Loucy (cell line): Measurements from ENCODE around the gene NPY4R2.
"Not testable (repeated sequence)": the region's sequence is repeated elsewhere in the genome, so short reads cannot be mapped to it uniquely, and the experiment has no call there.

Experiments
- H2AFZ ChIP-seq: fragments of 200-600 bp; sonication (generic); 2 replicates; pipeline ENCODE4 v1.6.0; 2016; ENCODE audit warnings: antibody characterized with exemption, mild to moderate bottlenecking, low read length, moderate library complexity
- H3F3A ChIP-seq: fragments of 200-600 bp; 2 replicates; pipeline ENCODE4 v1.6.0; 2016; ENCODE audit warnings: antibody characterized with exemption, low read depth, mild to moderate bottlenecking
- H3K27me3 ChIP-seq: fragments of 200-600 bp; sonication (generic); 2 replicates; pipeline ENCODE4 v1.6.1; 2014; ENCODE audit warnings: low read length, mild to moderate bottlenecking; ENCODE audit not compliant: insufficient read depth, poor library complexity, severe bottlenecking
- H3K36me3 ChIP-seq: fragments of 200-600 bp; sonication (generic); 2 replicates; pipeline ENCODE4 v1.6.1; 2016; ENCODE audit warnings: low read length; ENCODE audit not compliant: insufficient read depth
- H3K4me1 ChIP-seq: fragments of 200-600 bp; sonication (generic); 2 replicates; pipeline ENCODE4 v1.5.1; 2014; ENCODE audit warnings: low read length, mild to moderate bottlenecking; ENCODE audit not compliant: insufficient read depth, poor library complexity, severe bottlenecking
- H3K4me2 ChIP-seq: fragments of 200-600 bp; sonication (generic); 2 replicates; pipeline ENCODE4 v1.6.0; 2014; ENCODE audit warnings: antibody characterized with exemption, low read length, low read depth, mild to moderate bottlenecking; ENCODE audit not compliant: poor library complexity, severe bottlenecking
- H3K4me3 ChIP-seq: fragments of 200-600 bp; sonication (generic); 2 replicates; pipeline ENCODE4 v1.5.1; 2014; ENCODE audit warnings: low read length, mild to moderate bottlenecking, mixed read lengths; ENCODE audit not compliant: poor library complexity, severe bottlenecking
- H3K79me2 ChIP-seq: fragments of 200-600 bp; sonication (generic); 2 replicates; pipeline ENCODE4 v1.6.1; 2014; ENCODE audit warnings: low read length; ENCODE audit not compliant: insufficient read depth
- H3K9ac ChIP-seq: fragments of 200-600 bp; sonication (generic); 2 replicates; pipeline ENCODE4 v1.6.0; 2014; ENCODE audit warnings: mild to moderate bottlenecking, low read depth, low read length, moderate library complexity; ENCODE audit not compliant: poor library complexity, severe bottlenecking
- H3K9me2 ChIP-seq: fragments of 200-600 bp; sonication (generic); replicated peaks from 2 replicates; pipeline ENCODE4 v1.6.1; 2016; ENCODE audit warnings: low read depth, low read length, mixed read lengths
- H3K9me3 ChIP-seq: fragments of 200-600 bp; sonication (generic); 2 replicates; pipeline ENCODE4 v1.6.1; 2014; ENCODE audit warnings: mild to moderate bottlenecking, antibody characterized with exemption, low read length, low read depth; ENCODE audit not compliant: insufficient read depth
- H4K20me1 ChIP-seq: fragments of 200-600 bp; sonication (generic); 2 replicates; pipeline ENCODE4 v1.6.0; 2014; ENCODE audit warnings: antibody characterized with exemption, low read length, mild to moderate bottlenecking; ENCODE audit not compliant: insufficient read depth, poor library complexity, severe bottlenecking

NPY4R2 gene, protein sequence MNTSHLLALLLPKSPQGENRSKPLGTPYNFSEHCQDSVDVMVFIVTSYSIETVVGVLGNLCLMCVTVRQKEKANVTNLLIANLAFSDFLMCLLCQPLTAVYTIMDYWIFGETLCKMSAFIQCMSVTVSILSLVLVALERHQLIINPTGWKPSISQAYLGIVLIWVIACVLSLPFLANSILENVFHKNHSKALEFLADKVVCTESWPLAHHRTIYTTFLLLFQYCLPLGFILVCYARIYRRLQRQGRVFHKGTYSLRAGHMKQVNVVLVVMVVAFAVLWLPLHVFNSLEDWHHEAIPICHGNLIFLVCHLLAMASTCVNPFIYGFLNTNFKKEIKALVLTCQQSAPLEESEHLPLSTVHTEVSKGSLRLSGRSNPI

DNA sequence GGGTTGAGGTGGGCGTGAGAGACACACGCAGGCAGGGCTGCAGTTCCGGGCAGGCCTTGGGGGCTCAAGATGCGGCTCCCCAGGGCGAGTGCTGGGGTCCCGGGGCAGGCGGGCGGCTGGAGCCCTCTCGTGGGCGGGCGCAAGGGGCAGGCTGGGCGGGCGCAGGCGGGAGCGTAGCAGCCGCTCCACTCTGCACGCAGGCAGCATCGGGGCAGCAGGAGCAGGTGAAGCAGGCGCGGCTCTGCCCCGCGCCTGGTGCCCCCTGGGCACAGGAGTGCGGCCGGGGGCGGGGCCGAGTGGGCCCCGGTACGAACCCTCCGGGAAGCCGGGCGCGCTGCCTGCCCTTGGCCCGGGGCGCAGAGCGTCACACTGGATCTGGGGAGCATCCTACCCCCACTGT lies at the start of gene NPY4R2:
TSS of gene NPY4R2 (plus strand) at position 188 of the 400 bp plus-strand sequence. CDS start 3,326 bp downstream, outside the sequence.
- not testable (repeated sequence) for H3K4me2 ChIP-seq, H3K9me2 ChIP-seq, H3K79me2 ChIP-seq, H3K4me1 ChIP-seq, H3K36me3 ChIP-seq, H3K4me3 ChIP-seq, H4K20me1 ChIP-seq, H2AFZ ChIP-seq, H3F3A ChIP-seq, H3K9me3 ChIP-seq, H3K27me3 ChIP-seq, H3K9ac ChIP-seq

DNA sequence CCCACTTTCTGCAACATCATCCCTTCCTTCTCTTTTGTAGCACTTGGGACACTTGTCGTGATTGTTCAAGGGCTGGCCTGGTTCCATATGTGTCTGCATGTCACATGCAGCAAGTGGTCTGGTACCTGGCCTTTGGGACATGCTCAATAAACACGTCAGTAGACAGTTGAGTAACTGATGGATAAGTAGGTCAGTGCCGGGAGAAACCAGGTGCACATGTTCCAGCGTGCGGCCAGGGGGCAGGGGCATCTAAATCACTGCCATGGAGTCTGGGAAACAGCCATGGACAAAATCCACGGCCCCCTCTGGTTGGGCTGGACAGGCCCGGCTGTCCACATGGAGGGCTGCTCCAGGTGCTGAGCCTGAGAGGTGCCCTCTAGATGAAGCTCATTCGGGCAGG lies 47.6 kb upstream of the NPY4R2 start:
- not testable (repeated sequence) for H3F3A ChIP-seq, H3K4me3 ChIP-seq, H3K79me2 ChIP-seq, H3K27me3 ChIP-seq, H2AFZ ChIP-seq, H3K36me3 ChIP-seq, H3K9me2 ChIP-seq, H3K4me1 ChIP-seq, H3K4me2 ChIP-seq, H4K20me1 ChIP-seq, H3K9me3 ChIP-seq, H3K9ac ChIP-seq

DNA sequence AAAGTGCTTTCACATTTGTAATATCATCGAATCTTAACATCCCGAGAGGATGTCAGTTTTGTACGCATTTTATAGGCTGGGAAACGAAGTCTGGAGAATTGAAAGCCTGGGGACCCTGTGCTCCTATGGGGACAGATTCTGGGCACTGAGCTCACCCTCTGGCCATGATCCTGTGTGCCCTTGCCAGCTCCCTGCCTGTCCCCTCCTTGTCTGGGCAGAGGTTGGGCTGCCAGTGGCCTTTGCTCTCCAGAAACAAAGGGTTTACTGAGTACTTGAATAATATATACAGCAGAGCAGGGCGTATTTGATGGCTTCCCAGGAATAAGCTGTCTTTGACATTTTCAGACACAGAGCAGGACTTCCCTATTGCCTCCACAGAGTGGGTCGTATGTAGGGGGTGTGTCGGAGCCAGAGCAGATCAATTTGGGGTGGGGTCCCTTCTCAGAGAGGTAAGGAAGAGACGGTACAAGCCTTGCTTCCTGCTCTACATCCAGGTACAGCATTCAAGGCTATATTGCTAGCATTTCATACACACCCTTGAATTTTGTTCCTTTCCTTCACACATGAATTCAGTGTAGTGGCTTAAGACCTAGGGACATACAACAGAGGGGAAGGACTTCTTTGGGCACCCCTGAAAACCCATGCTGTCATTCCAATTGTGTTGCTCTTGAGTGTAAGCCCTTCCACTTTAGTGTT lies 46.8 kb upstream of the NPY4R2 start:
- H3K9ac ChIP-seq, H2AFZ ChIP-seq, H3K4me2 ChIP-seq, H3K4me1 ChIP-seq, H3K79me2 ChIP-seq, H4K20me1 ChIP-seq, H3K9me2 ChIP-seq, H3K4me3 ChIP-seq, H3K9me3 ChIP-seq, H3K36me3 ChIP-seq, H3K27me3 ChIP-seq, H3F3A ChIP-seq: not testable (repeated sequence)

DNA sequence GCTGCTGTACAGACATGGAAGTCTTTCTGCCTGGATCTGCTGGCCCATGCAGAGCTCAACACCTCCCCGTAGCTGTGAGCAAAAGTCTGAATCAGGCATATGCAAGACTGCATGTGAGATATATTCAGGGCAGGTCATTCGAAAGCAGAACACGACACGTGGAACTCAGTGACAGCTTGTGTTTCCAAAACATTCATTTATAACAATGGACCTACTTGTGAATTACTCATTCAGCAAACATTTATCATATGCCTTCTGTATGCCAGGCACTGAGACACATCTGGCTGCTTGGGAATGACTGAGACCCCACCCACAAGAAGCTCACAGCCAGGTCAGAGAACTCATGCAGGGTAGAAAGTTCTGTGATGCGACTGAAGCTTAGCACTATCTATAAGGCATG lies 46.2 kb upstream of the NPY4R2 start:
- H3K36me3 ChIP-seq, H4K20me1 ChIP-seq: not testable (repeated sequence)

DNA sequence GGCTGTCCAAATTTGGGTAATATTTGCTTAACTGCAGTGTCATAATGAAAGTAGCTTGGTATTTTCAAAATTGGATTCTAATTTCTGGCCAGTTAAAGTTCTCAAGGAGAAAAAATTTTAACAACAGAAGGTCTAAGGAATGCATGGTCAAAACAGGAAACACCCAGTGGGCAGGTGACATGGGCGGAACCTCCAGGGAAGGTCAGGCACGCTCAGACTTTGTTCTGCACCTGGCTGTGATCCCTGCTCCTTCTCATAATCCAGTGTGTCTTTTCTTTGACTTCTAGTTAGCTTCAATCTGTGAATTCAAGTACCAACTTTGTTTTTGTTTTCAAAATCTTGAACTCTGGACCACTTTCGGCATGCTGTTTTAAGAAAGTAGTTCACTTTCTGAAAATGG lies 34.2 kb upstream of the NPY4R2 start:
- not testable (repeated sequence) for H2AFZ ChIP-seq, H3K27me3 ChIP-seq, H4K20me1 ChIP-seq, H3K79me2 ChIP-seq, H3K4me2 ChIP-seq, H3F3A ChIP-seq, H3K4me3 ChIP-seq, H3K9me2 ChIP-seq, H3K9me3 ChIP-seq, H3K4me1 ChIP-seq, H3K9ac ChIP-seq, H3K36me3 ChIP-seq

More for the DNA sequence above, 46.2 kb upstream of the NPY4R2 start:
- not testable (repeated sequence) for H3K9ac ChIP-seq, H3K9me3 ChIP-seq, H3K9me2 ChIP-seq, H3K79me2 ChIP-seq, H3F3A ChIP-seq, H3K4me1 ChIP-seq, H2AFZ ChIP-seq, H3K4me2 ChIP-seq, H3K27me3 ChIP-seq, H3K4me3 ChIP-seq

DNA sequence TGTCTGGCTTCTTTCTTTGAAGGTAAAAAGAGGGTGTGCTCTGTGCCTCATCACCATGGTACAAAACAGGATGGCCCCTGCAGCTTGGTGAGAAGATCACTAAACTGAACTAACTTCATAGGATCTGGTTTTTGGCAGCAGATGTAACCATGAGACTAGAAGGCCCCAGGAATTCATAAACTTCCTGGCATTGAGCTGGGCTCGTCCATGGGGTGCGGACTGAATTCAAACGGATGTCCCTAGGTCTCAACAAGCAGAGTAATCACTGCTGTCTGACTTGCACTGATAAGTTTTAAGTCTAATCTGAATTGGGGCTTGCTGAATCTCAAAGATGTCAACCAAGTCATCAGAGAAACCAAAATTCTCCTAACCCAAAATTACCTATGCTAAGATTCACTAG lies 33.5 kb upstream of the NPY4R2 start:
- not testable (repeated sequence) for H3K4me1 ChIP-seq, H3K79me2 ChIP-seq, H3K9me2 ChIP-seq, H3K9me3 ChIP-seq, H3K9ac ChIP-seq, H3K4me2 ChIP-seq, H3K4me3 ChIP-seq, H2AFZ ChIP-seq, H4K20me1 ChIP-seq, H3K36me3 ChIP-seq, H3K27me3 ChIP-seq, H3F3A ChIP-seq

DNA sequence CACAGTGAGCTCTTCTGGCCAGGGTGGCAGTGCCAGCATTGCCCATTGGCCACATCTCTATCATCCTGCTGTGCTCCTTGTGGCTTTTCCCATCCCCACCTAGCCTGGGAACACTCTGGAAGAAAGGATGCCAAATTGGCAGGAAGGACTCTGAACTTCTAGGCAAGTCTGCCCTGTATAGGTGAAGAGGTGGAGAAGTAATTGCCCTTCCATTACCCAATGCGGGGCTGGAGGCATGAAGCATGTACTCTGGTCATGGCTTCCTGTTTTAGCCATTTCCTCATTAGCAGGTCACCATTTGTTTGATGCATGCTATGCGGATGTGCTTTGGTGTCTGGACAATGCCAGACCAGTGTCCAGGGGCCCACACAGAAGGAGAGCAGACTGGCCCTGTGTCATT lies 32.1 kb upstream of the NPY4R2 start:
- H3K27me3 ChIP-seq, H3K4me2 ChIP-seq, H3K9ac ChIP-seq, H3K4me3 ChIP-seq, H3F3A ChIP-seq, H3K79me2 ChIP-seq, H3K4me1 ChIP-seq, H2AFZ ChIP-seq, H4K20me1 ChIP-seq, H3K9me2 ChIP-seq, H3K36me3 ChIP-seq, H3K9me3 ChIP-seq: not testable (repeated sequence)
